ENCODE data around the gene SPRR2B.

SPRR2B gene

GRCh38 chr1:153095764-153096163 is 24.4 kb upstream of the SPRR2B start:
- TF ChIP-seq ZNF274 (IDR thresholded peaks at IDR 0.05; ENCODE audit: low read depth, low read length) (no peak), SUZ12 (IDR thresholded peaks at IDR 0.05; ENCODE audit: extremely low read depth, insufficient read depth, insufficient read length) (no peak), YY1 (IDR thresholded peaks at IDR 0.05; ENCODE audit: insufficient read depth, insufficient read length) (no peak)
- H3K9me3 ChIP-seq (ENCODE audit: insufficient read depth, low read length), result no peaks in the 10 kb centered on the region
- H3K27me3 ChIP-seq (ENCODE audit: insufficient read depth, insufficient read length), result no peaks in the 10 kb centered on the region
- H3K9ac ChIP-seq (ENCODE audit: insufficient read length, low read depth), result no peak overlapping the region
- no peak for DNase-seq (ENCODE audit: low read depth, low spot score)
- H3K4me1 ChIP-seq (ENCODE audit: insufficient read depth, insufficient read length), result no peaks in the 10 kb centered on the region
- no peak overlapping the region for H3K4me3 ChIP-seq (ENCODE audit: insufficient read length, low read depth)
- H3K36me3 ChIP-seq (ENCODE audit: insufficient read depth, insufficient read length, low read length), result no peaks in the 10 kb centered on the region

DNA sequence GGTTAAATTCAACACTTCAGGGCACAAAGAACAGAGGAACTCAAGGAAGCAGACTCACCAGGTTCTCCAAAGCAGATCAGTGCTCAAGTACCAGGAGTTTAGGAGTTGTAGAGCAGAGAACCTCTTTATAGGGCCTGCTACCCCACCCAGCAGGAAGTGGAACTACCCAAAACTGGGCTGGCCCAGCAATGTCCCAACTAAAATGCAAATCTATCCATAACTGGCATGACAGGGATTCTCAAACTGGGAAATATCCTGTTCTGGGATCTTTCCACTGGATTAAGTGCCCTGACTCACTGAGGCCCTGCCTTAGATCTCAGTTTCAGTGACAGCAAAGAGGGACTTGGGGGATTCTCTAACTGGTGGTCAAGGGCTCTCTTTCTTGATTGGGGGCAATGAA is 23.0 kb upstream of the SPRR2B start, which contains the start of gene SPRR2E:
Gene SPRR2E, minus strand, starts transcription at position 101 of the 400 bp plus-strand sequence. CDS start 775 bp downstream, outside the sequence.
- Histone ChIP-seq H3K36me3 (ENCODE audit: insufficient read depth, insufficient read length, low read length) (no peaks in the 10 kb centered on the region), H3K27me3 (ENCODE audit: insufficient read depth, insufficient read length) (no peaks in the 10 kb centered on the region), H3K9me3 (ENCODE audit: insufficient read depth, low read length) (no peaks in the 10 kb centered on the region), H3K4me1 (ENCODE audit: insufficient read depth, insufficient read length) (no peaks in the 10 kb centered on the region), H3K9ac (ENCODE audit: insufficient read length, low read depth) (no peak within 1 kb of the TSS), H3K4me3 (ENCODE audit: insufficient read length, low read depth) (no peak within 1 kb of the TSS)
- DNase-seq (ENCODE audit: low read depth, low spot score), result no peak
- no peak for TF ChIP-seq YY1 (IDR thresholded peaks at IDR 0.05; ENCODE audit: insufficient read depth, insufficient read length)
- no peak for TF ChIP-seq ZNF274 (IDR thresholded peaks at IDR 0.05; ENCODE audit: low read depth, low read length)
- no peak for TF ChIP-seq SUZ12 (IDR thresholded peaks at IDR 0.05; ENCODE audit: extremely low read depth, insufficient read depth, insufficient read length)

DNA sequence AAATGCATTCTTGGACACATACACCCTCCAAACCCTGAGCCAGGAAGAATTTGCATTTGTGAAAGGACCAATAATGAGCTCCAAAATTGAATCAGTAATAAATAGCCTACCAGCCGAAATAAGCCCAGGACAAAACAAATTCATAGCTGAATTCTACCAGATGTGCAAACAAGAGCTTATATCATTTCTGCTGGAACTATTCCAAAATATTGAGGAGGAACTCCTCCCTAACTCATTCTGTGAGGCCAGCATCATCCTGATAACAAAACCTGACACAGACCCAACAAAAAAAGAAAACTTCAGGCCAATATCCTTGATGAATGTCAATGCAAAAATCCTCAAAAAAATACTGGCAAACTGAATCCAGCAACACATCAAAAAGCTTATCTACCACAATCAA is 16.2 kb upstream of the SPRR2B start:
- Histone ChIP-seq H3K4me3 (ENCODE audit: insufficient read length, low read depth) (no peak overlapping the region), H3K4me1 (ENCODE audit: insufficient read depth, insufficient read length) (no peaks in the 10 kb centered on the region), H3K27me3 (ENCODE audit: insufficient read depth, insufficient read length) (no peaks in the 10 kb centered on the region), H3K9ac (ENCODE audit: insufficient read length, low read depth) (no peak overlapping the region), H3K36me3 (ENCODE audit: insufficient read depth, insufficient read length, low read length) (no peaks in the 10 kb centered on the region), H3K9me3 (ENCODE audit: insufficient read depth, low read length) (no peaks in the 10 kb centered on the region)
- TF ChIP-seq ZNF274 (IDR thresholded peaks at IDR 0.05; ENCODE audit: low read depth, low read length), result no peak
- no peak for TF ChIP-seq SUZ12 (IDR thresholded peaks at IDR 0.05; ENCODE audit: extremely low read depth, insufficient read depth, insufficient read length)
- TF ChIP-seq YY1 (IDR thresholded peaks at IDR 0.05; ENCODE audit: insufficient read depth, insufficient read length), result no peak
- no peak for DNase-seq (ENCODE audit: low read depth, low spot score)

- no peak for TF ChIP-seq SUZ12 (IDR thresholded peaks at IDR 0.05; ENCODE audit: extremely low read depth, insufficient read depth, insufficient read length)
- no peaks in the 10 kb centered on the region for H3K9me3 ChIP-seq (ENCODE audit: insufficient read depth, low read length)
- H3K4me1 ChIP-seq (ENCODE audit: insufficient read depth, insufficient read length), result no peaks in the 10 kb centered on the region
- no peak overlapping the region for H3K4me3 ChIP-seq (ENCODE audit: insufficient read length, low read depth)
- DNase-seq (ENCODE audit: low read depth, low spot score), result no peak
- no peak overlapping the region for H3K9ac ChIP-seq (ENCODE audit: insufficient read length, low read depth)
- no peaks in the 10 kb centered on the region for H3K27me3 ChIP-seq (ENCODE audit: insufficient read depth, insufficient read length)
- no peaks in the 10 kb centered on the region for H3K36me3 ChIP-seq (ENCODE audit: insufficient read depth, insufficient read length, low read length)
Observed at GRCh38 chr1:153081736-153082135, 10.3 kb upstream of the SPRR2B start.

DNA sequence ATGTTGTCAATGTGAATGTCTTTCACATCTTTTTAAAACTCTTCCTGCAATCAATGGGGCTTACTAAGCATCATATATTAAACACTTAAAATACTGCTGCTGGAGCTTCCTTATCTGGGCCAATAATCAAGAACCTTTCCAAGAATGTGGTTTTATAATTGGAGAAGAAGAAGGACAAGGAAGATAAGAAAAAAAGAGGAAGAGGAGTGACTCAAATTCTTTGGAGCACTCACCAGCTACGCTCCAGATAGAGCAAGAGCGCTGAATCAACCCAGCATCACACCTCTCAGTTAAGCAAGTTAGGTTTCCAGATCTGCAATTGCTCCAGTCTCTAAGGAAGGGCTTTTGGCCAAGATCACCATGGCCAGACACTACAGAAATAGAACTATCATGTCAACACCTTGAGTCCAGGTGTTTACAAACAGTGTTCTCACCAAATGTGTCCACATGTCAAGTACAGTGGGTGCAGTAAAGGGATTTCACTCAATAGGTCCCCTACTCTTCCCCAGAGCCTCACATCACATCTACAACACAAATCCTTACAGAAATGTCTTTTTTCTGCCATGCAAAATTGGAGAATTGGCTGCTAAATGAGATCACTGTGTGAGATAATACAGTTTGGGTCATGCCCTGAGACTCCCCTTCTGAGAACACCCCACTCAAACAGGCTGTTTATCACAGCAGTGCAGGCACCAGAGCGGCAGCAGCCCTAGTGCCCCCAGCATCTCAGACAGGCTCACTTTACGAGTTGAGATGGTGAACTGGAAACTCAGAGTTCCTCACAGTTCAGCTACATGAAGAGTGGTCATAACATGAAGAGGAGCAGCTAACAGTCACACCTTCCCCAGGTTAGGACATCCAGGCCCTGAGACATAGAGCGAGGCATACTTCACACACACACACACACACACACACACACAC is 1.7 kb upstream of the SPRR2B start:
- H3K36me3 ChIP-seq (ENCODE audit: insufficient read depth, insufficient read length, low read length), result no peaks in the 10 kb centered on the region
- DNase-seq (ENCODE audit: low read depth, low spot score), result no peak
- TF ChIP-seq ZNF274 (IDR thresholded peaks at IDR 0.05; ENCODE audit: low read depth, low read length), result no peak
- no peak for TF ChIP-seq SUZ12 (IDR thresholded peaks at IDR 0.05; ENCODE audit: extremely low read depth, insufficient read depth, insufficient read length)
- TF ChIP-seq YY1 (IDR thresholded peaks at IDR 0.05; ENCODE audit: insufficient read depth, insufficient read length), result no peak
- H3K4me3 ChIP-seq (ENCODE audit: insufficient read length, low read depth), result no peak overlapping the region
- no peaks in the 10 kb centered on the region for H3K27me3 ChIP-seq (ENCODE audit: insufficient read depth, insufficient read length)
- H3K4me1 ChIP-seq (ENCODE audit: insufficient read depth, insufficient read length), result no peaks in the 10 kb centered on the region
- H3K9ac ChIP-seq (ENCODE audit: insufficient read length, low read depth), result no peak overlapping the region
- H3K9me3 ChIP-seq (ENCODE audit: insufficient read depth, low read length), result no peaks in the 10 kb centered on the region

DNA sequence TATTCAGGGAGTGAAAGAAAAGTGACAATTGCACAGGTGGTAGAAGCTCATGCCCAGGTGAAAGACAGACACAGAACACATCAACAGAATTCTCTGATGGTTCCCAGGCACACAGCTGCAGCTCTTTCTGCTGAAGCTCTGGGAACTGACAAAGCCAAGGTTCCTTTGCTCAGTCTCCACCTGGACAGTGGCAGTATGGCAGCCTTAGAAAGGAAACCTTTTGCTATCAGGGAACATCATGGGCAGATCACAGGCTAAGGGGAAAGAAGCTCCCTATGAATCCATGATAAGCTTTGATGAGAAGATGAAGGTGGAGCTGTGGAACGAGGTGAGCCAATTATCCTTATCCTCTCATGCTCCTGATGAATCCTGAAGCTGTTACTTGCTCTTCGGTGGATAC is 1.2 kb downstream of the SPRR2B start:
- TF ChIP-seq SUZ12 (IDR thresholded peaks at IDR 0.05; ENCODE audit: extremely low read depth, insufficient read depth, insufficient read length) (no peak), ZNF274 (IDR thresholded peaks at IDR 0.05; ENCODE audit: low read depth, low read length) (no peak), YY1 (IDR thresholded peaks at IDR 0.05; ENCODE audit: insufficient read depth, insufficient read length) (no peak)
- no peaks in the 10 kb centered on the region for H3K4me1 ChIP-seq (ENCODE audit: insufficient read depth, insufficient read length)

DNA sequence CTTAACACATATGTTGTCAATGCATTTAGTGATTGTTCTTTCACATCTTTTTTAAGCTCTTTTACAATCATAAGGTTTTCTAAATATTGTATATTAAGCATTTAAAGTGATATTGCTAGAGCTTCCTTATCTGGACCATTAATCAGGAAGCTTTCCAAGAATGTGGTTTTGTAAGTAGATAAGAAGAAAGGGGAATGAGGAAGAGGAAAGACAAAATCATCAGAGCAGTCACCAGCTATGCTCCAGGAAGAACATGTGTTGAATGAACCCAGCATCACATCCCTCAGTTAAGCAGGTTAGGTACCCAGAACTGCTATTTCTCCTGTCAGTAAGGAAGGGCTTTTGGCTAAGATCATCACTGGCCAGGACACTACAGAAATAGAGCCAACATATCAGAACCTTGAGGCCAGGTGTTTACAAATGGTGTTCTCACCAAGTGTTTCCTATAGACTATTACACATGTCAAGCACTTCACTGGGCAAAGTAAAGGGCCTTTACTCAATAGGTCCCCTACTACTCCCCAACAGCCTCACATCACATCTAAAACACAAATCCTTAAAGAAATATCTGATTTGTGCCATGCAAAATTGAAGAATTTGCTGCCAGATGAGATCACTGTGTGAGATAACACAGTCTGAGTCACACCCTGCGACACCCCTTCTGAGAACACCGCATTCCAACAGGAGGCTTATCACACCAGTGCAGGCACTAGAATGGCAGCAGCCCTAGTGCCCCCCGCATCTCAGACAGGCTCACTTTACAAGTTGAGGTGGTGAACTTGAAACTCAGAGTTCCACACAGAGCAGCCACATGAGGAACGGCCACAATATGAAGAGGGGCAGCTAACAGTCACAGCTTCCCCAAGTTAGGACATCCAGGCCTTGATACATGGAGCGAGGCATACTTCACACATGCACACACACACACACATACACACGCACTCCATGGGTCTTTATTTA is 12.3 kb downstream of the SPRR2B start:
- H3K4me1 ChIP-seq (ENCODE audit: insufficient read depth, insufficient read length), result no peaks in the 10 kb centered on the region
- H3K9me3 ChIP-seq (ENCODE audit: insufficient read depth, low read length), result no peaks in the 10 kb centered on the region
- no peak for DNase-seq (ENCODE audit: low read depth, low spot score)
- TF ChIP-seq YY1 (IDR thresholded peaks at IDR 0.05; ENCODE audit: insufficient read depth, insufficient read length) (no peak), ZNF274 (IDR thresholded peaks at IDR 0.05; ENCODE audit: low read depth, low read length) (no peak)
- no peaks in the 10 kb centered on the region for H3K36me3 ChIP-seq (ENCODE audit: insufficient read depth, insufficient read length, low read length)
- H3K4me3 ChIP-seq (ENCODE audit: insufficient read length, low read depth), result no peak overlapping the region
- no peaks in the 10 kb centered on the region for H3K27me3 ChIP-seq (ENCODE audit: insufficient read depth, insufficient read length)
- H3K9ac ChIP-seq (ENCODE audit: insufficient read length, low read depth), result no peak overlapping the region

More for the DNA sequence above, 1.2 kb downstream of the SPRR2B start:
- H3K9ac ChIP-seq (ENCODE audit: insufficient read length, low read depth), result no peak overlapping the region
- H3K4me3 ChIP-seq (ENCODE audit: insufficient read length, low read depth), result no peak overlapping the region
- H3K36me3 ChIP-seq (ENCODE audit: insufficient read depth, insufficient read length, low read length), result no peaks in the 10 kb centered on the region
- H3K27me3 ChIP-seq (ENCODE audit: insufficient read depth, insufficient read length), result no peaks in the 10 kb centered on the region
- no peak for DNase-seq (ENCODE audit: low read depth, low spot score)
- no peaks in the 10 kb centered on the region for H3K9me3 ChIP-seq (ENCODE audit: insufficient read depth, low read length)
